T-helper 1 cell treated with Interleukin-12 subunit alpha and Interleukin-12 subunit beta and Interleukin-4 antibody, amounts not matched to agents 30 ng/mL and 1 ng/mL, for 36 hours (primary cell): Measurements from ENCODE around the gene PSG11. TPM values are rescaled to one million over a fixed set of nuclear protein-coding genes. Genes with fewer than 3 reads are reported as not detected.
"Not testable (repeated sequence)": the region's sequence is repeated elsewhere in the genome, so short reads cannot be mapped to it uniquely, and the experiment has no call there.

ENCODE experiments used
- intact Hi-C: fragments of 100-400 bp; cut with micrococcal nuclease; formaldehyde crosslinking; loops from one replicate; pipeline ENCODE4 v1.15.1; 2024
- total RNA-seq: library from RNA; stranded (reverse); gene quantifications from 2 replicates; pipeline ENCODE4 v1.2.3, GENCODE V29; 2022

The PSG11 gene
- total RNA-seq, 1 donor from 2014 or later = not detected

GRCh38 chr19:42989186-42989585, 37.1 kb downstream of the PSG11 start:
- intact Hi-C loops = not testable (repeated sequence)

- intact Hi-C loops = not testable (repeated sequence)
Observed at GRCh38 chr19:42988206-42988605, 38.1 kb downstream of the PSG11 start.

DNA sequence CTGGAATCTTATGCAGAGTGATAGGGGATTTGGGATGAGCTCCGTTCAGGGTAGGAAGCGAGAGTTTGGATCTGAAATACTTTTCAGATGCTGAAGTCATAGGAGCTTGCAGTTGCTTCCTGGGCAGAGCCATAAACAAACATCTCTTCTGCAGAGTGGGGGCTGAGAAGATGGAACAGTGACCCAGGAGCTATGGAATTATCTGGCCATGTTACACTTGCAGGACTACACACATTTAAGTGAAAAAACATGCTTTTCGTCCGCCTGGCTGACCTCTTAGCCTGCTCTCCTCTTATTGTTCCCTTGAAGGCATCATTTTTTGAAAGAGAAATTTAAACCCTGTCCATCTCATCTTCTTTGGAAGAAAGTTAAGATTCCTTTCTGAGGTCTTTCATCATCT, 40.7 kb downstream of the PSG11 start:
- intact Hi-C loops = no loop called here

GRCh38 chr19:42982111-42982510, 44.2 kb downstream of the PSG11 start:
- intact Hi-C loops = not testable (repeated sequence)

- intact Hi-C loops = not testable (repeated sequence)
Observed at GRCh38 chr19:42971451-42971850, 54.8 kb downstream of the PSG11 start.

GRCh38 chr19:42965176-42965575, 61.1 kb downstream of the PSG11 start:
- intact Hi-C loops = no loop called here

- intact Hi-C loops = no loop called here
Observed at GRCh38 chr19:42961119-42961518, 65.2 kb downstream of the PSG11 start.

Other genes with a start within 250 kb of the PSG11 start
- not detected in 2 replicates for gene PSG1, start 146.8 kb downstream of the PSG11 start, total RNA-seq
- not detected in 2 replicates for gene PSG6, start 108.6 kb downstream of the PSG11 start, total RNA-seq
- gene PSG7, start 89.3 kb downstream of the PSG11 start, total RNA-seq = not detected in 2 replicates
- not detected in 2 replicates for gene PSG2, start 56.2 kb upstream of the PSG11 start, total RNA-seq
- not detected in 2 replicates for gene PSG5, start 160.1 kb upstream of the PSG11 start, total RNA-seq
- not detected in 2 replicates for gene PSG4, start 179.2 kb upstream of the PSG11 start, total RNA-seq
- not detected in 2 replicates for gene PSG9, start 243.1 kb upstream of the PSG11 start, total RNA-seq